GM21423 (cell line): ENCODE data around the gene SSU72.
"Not testable (repeated sequence)": the region's sequence is repeated elsewhere in the genome, so short reads cannot be mapped to it uniquely, and the experiment has no call there.

Experiments
- ATAC-seq: cut with Tn5 transposase; IDR thresholded peaks from one replicate; pipeline ENCODE4 v1.9.1; 2021; ENCODE audit warnings: mild to moderate bottlenecking, moderate library complexity; ENCODE audit not compliant: unreplicated experiment

Gene SSU72

GRCh38 chr1:1510912-1511532 is 63.6 kb downstream of the SSU72 start:
- no peak for ATAC-seq

DNA sequence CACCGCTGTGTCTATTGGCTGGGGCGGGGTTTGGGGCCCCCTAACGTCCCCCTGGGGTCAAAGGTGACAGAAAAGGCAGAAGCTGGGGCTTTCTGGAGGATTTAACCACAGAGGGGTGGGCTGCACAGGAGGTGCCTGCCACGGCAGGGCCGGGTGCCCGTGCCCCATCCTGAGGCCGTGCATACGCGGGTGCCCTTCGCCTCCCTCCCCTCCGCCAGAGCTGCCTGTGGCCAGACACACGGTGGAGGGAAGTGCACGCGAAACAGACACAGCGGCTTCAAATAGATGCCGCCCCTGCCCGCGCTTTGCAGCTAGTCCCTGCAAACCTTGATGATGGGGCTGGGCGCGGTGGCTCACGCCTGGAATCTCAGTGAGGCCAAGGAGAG is 65.2 kb downstream of the SSU72 start:
- ATAC-seq: not testable (repeated sequence)

DNA sequence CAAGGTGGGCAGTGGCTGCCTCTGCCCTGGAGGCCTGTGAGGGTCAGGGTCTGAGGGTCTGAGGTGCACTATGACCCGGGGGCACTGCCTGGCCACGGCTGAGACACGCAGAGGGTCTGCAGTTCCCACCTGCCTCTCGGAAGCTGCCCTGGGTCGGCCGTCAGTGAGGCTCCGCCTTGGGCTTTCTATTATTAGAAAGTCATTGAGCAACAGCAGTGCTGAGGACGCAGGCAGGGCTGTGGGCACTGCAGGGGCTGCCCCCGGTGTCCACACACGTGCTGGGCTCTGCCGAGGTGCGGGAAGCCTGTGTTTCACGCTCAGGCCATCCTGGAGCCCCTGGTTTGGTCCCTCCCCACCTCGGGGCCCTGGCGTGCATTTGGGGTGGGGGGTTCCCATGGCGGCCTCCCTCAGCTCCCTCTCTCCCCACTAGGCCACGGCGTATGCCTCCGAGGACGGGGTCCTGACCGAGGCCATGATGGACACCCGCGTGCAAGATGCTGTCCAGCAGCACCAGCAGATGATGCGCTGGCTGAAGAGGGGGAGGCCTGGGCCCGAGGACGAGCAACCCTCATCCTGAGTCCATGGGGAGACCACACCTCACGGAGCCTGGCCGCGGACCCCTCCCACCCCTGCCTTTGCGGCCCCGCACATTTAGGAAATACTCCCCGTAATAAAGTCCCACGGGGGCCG is 65.7 kb downstream of the SSU72 start:
- ATAC-seq: not testable (repeated sequence)

- no peak for ATAC-seq
Observed at GRCh38 chr1:1507305-1507704, 67.4 kb downstream of the SSU72 start.

- ATAC-seq: not testable (repeated sequence)
Observed at GRCh38 chr1:1505801-1506200, 68.9 kb downstream of the SSU72 start.

GRCh38 chr1:1505366-1505798 is 69.3 kb downstream of the SSU72 start:
- not testable (repeated sequence) for ATAC-seq

DNA sequence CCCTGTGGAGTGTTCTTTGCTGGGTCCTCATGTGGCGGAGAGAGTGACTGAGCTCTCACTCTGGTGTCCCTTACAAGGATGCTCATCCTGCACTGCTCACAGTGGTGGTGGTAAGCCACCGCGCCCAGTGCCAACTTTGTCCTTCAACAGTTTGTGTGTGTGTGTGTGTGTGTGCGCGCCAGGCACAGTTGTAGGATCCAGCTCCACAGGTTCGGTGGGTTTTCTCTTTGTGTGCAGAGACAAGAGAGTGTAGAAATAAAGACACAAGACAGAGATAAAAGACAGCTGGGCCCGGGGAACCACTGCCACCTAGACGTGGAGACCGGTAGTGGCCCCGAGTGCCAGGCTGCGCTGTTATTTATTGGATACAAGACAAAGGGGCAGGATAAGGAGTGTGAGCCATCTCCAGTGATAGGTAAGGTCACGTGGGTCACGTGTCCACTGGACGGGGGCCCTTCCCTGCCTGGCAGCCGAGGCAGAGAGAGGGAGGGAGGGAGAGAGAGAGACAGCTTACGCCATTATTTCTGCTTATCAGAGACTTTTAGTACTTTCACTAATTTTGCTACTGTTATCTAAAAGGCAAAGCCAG is 69.8 kb downstream of the SSU72 start:
- not testable (repeated sequence) for ATAC-seq

GRCh38 chr1:1495461-1495975 is 79.1 kb downstream of the SSU72 start:
- ATAC-seq: not testable (repeated sequence)

DNA sequence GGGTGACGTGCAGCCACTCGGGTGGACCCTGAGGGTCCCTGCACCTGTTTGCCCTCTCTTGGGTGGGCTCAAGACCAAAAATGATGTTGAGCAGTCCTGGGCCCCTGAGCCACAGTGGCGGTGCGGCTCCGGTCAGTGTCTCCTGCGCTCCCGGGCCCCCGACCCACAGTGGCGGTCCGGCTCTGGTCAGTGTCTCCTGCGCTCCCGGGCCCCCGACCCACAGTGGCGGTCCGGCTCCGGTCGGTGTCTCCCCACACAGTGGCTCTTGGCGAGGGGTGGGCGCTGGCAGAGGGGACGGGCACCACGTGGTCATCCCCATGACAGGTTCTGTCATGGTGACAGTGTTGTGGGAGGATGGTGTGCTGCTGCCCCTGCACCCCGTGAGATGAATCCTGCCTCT is 80.4 kb downstream of the SSU72 start:
- ATAC-seq: not testable (repeated sequence)
